ENCODE measurements around the gene YBX3.

DNA sequence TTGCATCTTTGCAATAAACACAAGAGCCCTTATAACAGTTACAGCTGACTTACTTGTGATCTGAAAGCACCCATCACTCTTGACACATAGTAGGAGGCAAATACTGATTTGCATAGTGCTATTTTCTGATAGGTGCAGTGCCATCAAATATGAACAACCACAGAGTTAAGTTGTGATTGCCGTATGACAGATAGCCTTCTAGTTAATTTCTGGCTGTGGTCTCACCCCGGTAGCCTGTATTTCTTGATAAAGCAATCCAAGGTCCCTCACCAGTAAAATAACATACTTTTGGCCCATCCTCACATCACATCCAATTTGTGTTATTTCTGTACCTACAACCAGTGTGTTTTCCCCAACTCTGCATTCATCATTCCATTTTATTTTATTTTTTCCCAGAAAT is 26.0 kb downstream of the YBX3 start:
- TF ChIP-seq POLR2A (IDR thresholded peaks at IDR 0.05; ENCODE audit: low read depth, low read length): no peak
- TF ChIP-seq TAF1 (IDR thresholded peaks at IDR 0.05; ENCODE audit: low read depth, low read length): no peak
- TF ChIP-seq POLR2AphosphoS5 (IDR thresholded peaks at IDR 0.05; ENCODE audit: low read depth, low read length): no peak
- no peak for TF ChIP-seq SPI1 (IDR thresholded peaks at IDR 0.05; ENCODE audit: low read depth, low read length)
